GDM1 (cell line): ENCODE results near the gene PARVB.
"Not testable (repeated sequence)": the region's sequence is repeated elsewhere in the genome, so short reads cannot be mapped to it uniquely, and the experiment has no call there.

Experiments
- DNase-seq: peaks from one replicate; lab custom pipeline; 2025; lab: John Stamatoyannopoulos, UW

Gene PARVB

DNA sequence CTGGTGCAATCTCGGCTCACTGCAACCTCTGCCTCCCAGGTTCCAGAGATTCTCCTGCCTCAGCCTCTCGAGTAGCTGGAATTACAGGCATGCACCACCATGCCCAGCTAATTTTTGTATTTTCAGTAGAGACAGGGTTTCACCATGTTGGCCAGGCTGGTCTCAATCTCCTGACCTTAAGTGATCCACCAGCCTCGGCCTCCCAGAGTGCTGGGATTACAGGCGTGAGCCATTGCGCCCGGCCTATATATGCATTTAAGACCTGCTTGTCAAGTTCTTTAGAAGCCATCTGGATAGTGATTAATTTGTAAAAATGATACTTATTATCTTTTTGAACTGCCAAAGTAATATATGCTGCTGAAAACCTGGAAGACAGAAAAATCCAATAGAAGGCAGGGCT lies 86.6 kb downstream of the PARVB start:
- not testable (repeated sequence) for DNase-seq

DNA sequence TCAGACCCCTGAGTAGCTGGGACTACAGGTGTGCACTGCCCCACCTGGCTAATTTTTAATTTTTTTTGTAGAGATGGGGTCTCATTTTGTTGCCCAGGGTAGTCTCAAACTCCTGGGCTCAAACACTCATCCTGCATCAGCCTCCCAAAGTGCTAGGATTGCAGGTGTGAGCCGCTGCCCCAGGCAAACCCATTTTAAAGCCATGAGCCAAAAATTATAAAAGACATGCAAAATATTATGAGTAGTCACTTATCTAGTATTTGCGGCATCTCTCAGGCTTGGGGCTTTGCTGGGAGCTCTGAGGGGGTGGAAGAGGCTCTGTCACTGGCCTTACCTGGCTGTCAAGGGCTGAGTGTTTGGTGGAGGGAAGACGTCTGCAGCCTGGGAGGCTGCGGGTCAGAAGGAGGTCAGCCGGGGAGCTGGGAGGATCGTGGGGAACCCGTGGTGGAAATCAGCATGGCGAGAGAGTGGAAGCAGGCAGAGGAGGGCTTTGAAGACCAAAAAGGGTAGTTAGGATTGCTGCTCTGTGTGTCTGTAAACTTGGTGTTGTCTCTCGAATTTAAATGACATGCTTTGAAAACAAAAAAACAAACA lies 87.6 kb downstream of the PARVB start:
- DNase-seq = no peak

DNA sequence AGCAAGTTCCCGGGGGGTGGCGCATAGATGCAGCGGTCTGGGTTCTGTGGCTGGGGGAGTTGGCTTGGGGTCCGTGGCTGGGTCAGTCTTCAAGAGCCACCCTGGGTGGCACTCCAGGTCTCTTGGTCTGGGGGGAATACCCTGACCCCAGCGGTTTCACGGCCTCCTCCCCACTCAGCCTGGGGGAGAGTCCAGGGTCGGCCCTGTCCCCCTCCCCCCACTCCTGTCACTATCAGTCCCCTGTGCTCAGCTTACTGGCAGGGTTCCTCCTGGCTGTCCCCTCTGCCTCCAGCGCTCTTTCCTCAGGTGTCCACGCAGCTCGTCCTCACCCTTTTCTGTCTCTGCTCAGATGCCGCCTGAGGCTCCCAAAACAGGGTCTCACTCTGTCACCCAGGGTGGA lies 88.1 kb downstream of the PARVB start:
- DNase-seq = no peak

DNA sequence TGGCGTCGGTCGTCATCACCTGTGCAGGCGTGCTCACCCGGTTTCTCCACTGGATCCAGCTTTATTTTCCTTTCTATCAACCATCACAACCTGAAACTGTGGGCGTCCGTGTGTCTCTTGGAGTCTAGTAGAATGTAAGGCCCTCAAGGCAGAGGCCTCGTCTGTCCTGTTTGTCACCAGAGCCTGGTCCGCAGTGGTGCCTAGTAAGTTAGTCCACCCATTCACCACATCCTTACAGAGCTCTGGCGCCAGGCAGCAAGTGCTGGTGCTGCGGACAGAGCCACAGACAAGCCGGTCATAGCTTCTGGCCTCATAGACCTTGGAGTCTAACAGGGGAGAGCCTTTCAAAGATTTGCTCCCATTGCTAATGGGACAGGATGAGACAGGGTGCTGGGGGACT lies 92.2 kb downstream of the PARVB start:
- DNase-seq = no peak

DNA sequence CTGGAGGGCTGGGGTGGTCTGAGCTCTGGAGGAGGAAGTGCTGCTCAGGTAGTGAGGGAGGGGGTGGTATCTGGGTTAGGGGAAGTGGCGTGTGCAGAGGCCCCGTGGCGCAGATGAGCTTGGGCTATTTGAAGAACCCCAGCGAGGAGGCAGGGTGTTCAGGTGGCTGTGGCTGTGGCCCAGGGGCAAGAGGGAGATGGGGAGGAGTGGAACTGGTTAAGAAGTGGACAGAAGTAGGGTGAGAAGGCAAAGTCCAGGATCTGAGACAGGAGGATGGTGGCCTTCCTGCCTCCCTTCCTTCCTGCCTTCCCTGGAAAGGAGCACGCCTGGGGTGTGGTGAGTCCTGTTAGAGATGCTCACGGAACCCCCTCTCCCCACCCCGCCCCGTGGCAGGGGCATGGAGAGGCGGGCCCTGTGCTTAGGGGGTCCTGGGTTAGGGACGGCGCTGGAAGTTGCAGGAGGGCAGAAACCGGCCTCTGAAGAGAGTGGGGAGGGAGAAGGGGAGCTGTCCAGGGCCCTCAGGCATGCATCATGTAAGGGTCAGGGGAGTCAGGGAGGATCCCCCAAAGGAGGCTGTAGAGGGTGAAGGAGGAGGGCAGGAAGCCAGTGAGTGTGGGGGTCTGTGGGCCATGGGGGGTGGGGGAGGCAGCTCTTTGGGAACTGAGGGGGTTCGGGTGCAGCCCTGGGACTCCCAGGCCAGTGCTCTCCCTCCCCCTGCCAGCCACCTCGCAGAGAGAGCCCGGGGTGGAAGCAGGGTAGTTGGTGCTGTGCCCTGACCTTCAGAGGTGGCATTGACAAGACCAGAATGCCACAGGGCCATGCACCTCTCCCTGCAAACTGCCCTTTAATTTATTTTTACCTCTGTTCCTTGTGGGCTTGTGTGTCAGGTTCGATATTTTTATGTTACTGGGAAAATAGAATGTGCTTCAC lies 92.9 kb downstream of the PARVB start:
- no peak for DNase-seq

DNA sequence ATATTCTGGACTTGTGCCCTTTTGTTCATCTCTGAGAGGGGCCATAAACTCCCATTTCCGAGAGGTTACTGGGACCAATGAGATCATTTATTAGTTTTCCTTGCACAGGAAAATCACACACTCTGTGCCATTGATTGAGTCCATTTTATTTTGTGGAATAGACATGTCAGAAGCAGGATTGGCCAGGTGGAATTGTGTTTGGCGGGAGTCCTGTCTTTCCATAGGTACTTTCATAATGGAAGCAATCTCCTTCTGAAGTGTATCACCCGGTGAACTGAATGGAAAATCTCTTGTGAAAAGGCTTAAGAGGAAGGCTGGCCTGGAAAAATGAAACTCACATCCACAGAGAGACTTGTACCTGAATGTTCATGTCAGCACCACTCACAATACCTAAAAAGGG lies 93.6 kb downstream of the PARVB start:
- DNase-seq = no peak

DNA sequence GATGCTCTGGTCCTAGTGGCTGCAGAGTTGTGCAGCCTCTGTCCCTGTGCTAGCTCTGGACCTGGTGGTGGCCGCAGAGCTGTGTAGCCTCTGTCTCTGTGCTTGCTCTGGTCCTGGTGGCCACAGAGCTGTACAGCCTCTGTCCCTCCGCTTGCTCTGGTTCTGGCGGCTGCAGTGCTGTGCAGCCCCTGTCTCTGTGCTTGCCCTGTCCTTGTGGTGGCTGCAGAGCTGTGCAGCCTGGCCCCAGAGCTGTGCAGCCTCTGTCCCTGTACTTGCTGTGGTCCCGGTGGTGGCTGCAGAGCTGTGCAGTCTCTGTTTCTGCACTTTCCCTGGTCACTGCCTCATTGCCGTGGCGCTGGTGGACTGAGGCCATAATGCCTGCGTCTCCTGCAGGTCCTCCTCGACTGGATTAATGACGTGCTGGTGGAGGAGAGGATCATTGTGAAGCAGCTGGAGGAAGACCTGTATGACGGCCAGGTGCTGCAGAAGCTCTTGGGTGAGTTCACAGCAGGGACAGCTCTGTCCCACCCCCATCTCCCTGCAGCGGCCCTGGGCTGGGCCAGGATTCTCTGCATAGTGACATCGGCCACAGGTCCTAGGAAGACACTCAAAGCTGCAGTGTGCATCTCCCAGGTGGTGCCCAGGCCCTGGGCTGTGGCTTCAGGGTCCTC lies 94.7 kb downstream of the PARVB start:
- no peak for DNase-seq

DNA sequence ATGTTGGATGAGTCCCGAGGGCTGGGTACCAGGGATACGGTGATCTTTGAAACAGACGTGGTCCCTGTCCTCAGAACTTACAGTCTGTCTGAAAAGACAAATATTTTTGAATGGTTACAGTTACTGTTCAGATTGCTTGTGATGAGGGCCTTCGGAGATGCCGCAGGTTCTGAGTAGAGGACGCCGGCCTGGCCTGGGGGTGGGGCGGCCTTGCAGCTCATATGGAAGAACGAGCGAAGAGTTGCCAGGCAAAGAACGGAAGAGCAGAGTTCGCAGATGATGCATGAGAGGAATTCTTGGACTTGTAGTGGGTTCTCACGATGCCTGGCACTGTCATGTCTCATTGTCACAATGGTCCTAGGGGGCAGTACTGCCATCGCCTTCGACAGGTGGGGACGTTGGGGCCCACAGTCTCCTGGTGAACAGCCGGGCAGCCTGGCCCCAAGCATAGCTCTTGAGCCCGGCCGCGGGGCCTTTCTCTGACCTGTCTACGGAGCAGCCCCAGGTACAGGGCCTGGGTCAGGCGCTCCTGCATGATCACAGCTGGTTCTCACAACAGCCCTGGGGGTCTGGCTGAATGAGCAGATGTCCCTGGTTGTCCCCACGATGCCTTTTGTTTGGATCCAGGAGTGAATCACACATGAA lies 95.7 kb downstream of the PARVB start:
- DNase-seq = no peak

DNA sequence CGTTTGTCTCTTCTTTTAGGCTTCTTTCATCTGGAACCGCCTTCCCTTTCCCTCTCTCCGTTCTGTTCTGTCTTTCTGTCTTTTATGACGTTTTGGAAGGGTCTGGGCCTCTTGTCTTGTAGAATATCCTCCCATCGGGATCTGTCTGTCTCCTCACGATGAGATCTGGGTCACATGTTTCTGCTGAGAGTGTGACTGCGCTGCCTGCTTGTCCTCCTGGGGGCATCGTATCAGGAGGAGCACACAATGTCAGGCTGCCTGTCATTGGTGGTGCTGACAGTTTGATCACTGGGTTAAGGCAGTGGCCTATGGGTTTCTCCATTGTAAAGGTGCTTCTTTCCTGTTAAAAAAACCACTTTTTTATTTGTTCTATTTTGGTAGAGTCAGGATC lies 96.2 kb downstream of the PARVB start:
- no peak for DNase-seq

DNA sequence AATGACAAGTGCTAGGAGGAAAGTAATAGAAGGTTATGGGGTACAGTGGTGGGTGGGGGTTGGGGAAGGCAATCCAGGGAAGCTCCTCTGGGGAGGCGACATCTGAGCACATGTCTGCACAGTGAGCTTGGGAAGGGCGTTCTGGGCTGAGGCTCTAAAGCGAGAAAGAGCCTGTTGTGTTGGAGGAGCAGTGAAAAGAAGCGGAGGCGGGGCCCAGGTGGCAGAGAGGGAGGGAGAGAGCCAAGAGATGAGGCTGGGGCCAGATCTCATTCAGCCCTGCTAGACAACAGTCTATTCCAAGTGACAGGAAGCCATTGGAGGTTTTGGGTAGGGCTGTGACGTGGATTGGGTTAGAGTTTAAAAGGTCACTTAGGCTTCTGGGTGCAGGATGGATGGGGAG lies 101.3 kb downstream of the PARVB start:
- no peak for DNase-seq

DNA sequence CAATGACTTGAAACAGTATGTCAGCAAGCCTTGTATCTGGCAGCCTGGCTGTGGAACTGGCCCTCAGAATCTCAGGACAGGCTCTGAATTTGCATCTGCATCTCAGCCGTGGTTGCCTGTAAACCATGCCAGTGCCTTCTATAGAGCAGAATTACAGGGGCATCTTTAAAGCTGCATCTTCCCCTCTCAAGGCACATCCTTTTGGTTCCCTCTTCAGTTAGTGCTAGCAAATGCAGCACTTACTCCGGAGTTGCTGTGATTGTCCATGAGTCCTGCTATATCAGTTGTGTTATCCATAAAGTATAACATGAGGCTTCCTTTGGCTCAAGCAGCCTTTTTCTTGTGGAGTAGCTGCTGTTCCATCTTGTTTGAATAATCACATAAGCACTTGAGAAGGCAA lies 102.7 kb downstream of the PARVB start:
- no peak for DNase-seq

DNA sequence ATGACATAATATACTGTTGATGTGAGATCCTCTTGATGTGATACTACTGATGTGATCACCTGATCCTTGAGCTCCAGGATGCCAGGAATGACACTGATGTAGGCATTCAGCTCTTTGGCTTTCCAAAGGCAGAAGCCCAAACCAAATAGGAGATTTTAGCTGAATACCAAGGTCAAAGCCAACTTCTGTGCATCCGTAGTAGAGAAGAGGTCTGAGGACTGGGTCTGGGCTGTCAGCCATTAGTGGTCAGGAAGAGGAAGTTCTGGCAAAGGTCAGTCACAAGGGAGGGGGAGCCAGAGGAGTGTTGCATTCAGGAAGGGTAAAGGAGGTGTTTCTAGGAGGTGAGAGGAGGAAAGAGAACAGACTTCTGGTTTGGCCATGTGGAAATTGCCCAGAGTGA lies 103.3 kb downstream of the PARVB start:
- DNase-seq = no peak

DNA sequence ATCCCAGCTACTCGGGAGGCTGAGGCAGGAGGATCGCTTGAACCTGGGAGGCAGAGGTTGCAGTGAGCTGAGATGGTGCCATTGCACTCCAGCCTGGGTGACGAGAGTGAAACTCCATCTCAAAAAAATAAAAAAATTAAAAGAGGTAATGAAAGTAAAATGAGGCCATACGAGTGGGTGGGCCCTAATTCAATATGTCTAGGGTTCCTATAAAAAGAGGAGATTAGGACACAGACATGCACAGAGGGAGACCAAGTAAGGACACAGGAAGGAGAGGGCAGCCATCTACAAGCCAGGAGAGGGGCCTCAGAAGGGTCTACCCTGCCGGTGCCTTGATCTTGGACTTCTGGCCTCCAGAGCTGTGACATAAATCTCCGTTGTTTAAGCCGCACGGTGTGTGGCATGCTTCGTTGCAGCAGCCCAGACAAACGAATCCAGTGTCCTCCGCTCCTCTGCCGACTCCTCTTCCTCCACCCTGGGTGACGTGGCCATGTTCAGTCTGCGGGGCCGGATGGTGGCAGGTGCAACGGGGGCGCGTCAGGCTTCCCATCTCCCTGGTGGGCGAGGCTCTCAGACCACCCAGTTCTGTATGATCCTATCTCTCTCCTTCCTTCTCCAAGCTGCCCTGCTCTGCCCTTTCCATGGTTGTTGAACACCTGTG lies 105.0 kb downstream of the PARVB start:
- no peak for DNase-seq

DNA sequence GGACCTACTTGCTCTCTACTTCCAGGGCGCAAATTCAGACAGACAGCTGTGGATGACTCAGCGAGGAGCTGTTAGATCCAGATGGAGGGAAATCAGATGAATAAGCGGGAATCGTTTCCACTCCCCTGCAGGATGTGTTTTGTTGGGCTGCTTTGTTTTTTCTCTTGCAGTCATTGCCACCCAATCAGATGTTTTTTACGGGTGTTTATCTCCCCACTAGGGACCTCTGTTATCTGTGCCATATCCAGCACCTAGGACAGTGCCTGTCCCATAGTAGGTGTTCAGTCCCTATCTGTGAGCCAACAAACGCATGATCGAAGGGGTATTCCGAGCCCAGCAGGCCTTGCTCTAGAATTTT lies 105.5 kb downstream of the PARVB start:
- DNase-seq = no peak

DNA sequence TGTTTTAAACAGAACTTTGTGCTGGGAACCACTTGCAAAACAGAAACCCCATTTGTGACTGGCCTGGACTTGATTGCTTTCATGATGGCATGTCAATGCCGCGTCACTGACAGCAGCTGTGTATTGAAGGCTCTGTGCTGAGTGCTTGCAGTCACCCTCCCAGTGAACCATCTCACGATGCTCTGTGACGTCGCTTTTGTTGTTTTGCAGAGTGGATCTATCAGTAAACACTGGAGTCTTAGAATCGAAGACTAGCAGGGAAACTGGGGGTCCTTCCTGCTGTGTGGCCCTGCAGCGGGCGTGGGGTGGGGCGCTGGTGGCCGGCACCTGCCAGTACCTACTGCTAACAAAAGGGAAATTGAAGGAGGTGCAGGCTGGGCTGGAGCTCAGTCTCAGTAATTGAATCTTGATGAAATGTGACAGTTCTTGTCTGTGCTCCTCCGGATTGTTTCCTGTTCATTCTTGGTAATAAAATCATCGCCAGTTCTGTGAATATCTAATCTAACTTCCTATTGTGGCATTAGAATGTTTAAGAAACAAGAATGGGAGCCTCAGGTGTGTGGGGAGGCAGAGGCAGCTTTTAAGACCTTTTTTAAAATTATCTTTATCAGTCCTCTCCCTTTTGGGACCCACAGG lies 106.1 kb downstream of the PARVB start:
- DNase-seq = no peak

DNA sequence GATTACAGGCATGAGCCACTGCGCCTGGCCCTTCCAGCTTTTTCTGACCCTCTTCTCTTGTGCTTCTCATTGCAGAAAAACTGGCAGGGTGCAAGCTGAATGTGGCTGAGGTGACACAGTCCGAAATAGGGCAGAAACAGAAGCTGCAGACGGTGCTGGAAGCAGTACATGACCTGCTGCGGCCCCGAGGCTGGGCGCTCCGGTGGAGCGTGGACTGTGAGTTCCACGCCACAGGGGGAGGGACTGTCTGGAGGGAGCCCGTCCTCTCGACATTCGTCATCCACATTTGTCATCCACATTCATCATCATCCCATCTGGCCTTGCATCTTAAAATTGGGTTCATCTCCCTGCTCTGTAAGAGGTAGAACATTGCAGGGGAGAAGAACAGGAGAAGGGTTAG lies 107.3 kb downstream of the PARVB start:
- no peak for DNase-seq

DNA sequence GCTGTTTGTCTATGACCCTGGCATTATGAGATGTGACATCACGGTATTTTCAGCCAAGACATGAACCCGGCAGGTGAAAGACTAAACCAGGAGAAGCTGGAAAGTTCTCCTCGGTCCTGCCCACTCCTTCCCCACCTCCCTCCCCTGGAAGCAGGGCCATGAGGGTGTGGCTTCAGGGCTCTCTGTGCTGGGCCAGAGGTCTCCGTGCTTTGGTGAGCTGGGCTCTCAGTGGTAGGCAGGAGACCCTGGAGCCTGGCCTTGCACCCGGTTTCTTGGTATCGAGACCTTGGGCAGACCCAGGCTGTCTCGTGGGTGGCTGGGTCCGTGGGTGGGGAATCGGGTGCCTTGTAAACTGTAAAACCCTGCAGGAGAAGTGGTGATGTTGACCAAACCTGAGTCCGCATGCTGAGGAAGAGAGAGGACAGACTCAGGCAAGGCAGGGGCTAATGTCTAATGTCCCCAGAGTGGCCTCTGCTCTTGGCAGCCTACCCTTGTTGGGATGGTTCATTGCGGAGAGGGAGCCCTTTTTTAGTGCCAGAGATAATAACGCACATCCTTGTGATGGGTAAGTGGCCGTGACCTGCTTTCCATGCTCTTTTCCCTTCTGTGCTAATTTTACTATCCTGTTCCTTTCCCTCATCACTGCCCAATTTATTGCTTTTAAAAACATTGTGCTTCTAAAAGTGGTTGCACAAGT lies 108.0 kb downstream of the PARVB start:
- no peak for DNase-seq

DNA sequence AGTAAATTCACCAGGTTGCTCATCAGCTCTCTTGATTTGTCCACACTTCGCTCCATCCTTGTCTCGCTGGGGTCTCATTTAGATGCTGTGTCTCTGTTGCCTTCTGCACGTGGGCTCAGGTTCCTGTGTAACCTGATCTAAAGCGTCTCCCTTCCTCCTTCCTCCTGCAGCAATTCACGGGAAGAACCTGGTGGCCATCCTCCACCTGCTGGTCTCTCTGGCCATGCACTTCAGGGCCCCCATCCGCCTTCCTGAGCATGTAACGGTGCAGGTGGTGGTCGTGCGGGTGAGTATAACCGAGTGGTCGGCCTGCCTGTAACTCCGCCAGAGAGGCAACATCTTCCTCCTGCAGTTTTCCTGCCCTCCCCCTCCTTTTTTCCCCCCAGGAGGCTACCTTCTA lies 108.6 kb downstream of the PARVB start:
- no peak for DNase-seq

DNA sequence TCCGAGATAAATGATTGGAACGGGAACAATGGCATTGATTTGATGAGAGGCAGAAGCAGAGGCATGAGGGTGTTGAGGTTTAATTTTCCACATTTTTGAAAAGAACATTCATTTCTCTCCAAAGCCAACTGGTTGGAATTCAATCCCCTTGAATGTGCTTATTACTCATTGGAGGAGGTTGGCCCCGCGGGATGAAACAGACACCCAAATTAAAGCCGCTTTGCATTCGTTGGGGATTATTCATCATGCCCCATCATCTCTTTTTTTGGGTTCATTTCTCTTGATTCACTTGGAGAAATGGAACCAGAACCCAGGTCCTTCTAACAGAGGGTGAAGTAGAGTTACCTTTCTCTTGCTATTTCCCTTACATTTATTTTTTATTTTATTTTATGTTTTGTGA lies 109.1 kb downstream of the PARVB start:
- DNase-seq = no peak

DNA sequence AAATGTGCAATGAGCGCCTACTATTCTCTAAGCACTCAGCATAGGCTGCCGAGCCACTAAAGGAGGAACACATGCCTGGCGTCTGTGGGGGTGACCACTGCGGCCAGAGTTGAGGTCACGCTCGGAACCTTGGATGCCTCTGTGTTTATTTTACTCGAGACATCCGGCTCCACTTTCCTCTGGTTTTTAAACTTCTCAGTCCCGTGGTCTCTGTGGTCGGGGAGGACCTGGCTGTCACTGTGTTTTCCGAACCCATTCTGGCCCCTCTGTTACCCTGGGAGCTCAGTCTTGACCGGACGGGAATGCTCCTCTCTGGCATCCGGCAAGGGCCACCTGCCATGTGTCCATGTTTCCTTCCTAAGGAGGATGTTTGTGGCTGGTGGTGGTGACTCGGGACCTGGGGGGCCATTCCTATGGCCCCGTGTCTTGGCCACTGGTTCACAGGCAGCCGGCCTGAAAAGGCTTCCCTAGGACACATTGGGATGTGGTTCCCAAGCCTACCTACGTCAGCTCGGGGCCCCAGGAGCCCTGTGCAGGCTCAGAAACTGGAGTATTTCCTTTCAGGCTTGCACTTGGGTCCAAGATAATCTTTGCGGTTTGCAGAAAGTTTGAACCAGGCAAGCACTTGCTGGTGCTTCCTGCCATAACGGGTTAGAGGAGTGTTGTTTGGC lies 109.9 kb downstream of the PARVB start:
- DNase-seq = no peak

DNA sequence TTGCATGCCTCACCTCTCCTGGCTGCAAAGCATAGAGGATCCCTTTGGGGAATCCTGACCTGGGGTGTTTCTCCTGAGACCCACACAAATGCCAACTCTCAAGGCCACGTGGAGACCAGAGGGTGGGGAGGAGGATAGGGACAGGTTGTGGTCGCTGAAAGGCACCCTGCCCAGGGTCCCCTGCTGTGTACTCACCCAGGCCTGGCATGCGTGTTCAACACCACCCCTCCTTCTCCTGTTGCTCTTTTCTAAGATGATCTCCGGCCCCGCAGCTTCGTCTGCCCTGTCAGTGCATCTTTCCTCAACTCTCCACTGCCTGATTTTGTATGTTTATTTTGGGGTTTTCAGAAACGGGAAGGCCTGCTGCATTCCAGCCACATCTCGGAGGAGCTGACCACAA lies 112.0 kb downstream of the PARVB start:
- no peak for DNase-seq
